GM06990 (cell line): ENCODE measurements around the gene CD2.

Experiments used
- DNase-seq: peaks from one replicate; pipeline ENCODE4 v3.0.0-alpha.2; 2011; ENCODE audit not compliant: insufficient read length; ENCODE audit errors: extremely low read depth
- H3K27me3 ChIP-seq: replicated peaks from 2 replicates; pipeline ENCODE4 v1.6.0; 2011; ENCODE audit warnings: low read length; ENCODE audit not compliant: control insufficient read depth, insufficient read depth
- H3K36me3 ChIP-seq: 2 replicates; pipeline ENCODE4 v1.5.1; 2011; ENCODE audit warnings: low read length; ENCODE audit not compliant: control insufficient read depth, insufficient read depth
- H3K4me3 ChIP-seq: replicated peaks from 2 replicates; pipeline ENCODE4 v1.5.1; 2011; ENCODE audit warnings: low read depth, mild to moderate bottlenecking, control low read depth, low read length
- CTCF ChIP-seq: IDR thresholded peaks from 2 replicates; pipeline ENCODE4 v1.5.1; 2011; ENCODE audit warnings: low read length, control low read depth, mild to moderate bottlenecking, inconsistent platforms; ENCODE audit not compliant: insufficient read depth, poor library complexity, severe bottlenecking

The CD2 gene

GRCh38 chr1:116763116-116763786, 9.0 kb downstream of the CD2 start:
- TF ChIP-seq CTCF, result no peak
- H3K4me3 ChIP-seq, result no peak overlapping the region
- no peak for DNase-seq

GRCh38 chr1:116763787-116764465, 9.7 kb downstream of the CD2 start:
- no peak overlapping the region for H3K4me3 ChIP-seq
- DNase-seq, result no peak
- peak; percentile 34 for TF ChIP-seq CTCF
- no peaks in the 10 kb centered on the region for H3K27me3 ChIP-seq
- no peaks in the 10 kb centered on the region for H3K36me3 ChIP-seq

More at GRCh38 chr1:116763116-116763786, 9.0 kb downstream of the CD2 start:
- Histone ChIP-seq H3K36me3 (no peaks in the 10 kb centered on the region), H3K27me3 (no peaks in the 10 kb centered on the region)

- no peak for DNase-seq
These were observed 10.3 kb downstream of the CD2 start for GRCh38 chr1:116764466-116764898.

GRCh38 chr1:116764906-116765862, 11.0 kb downstream of the CD2 start:
- H3K36me3 ChIP-seq, result no peaks in the 10 kb centered on the region
- TF ChIP-seq CTCF, result no peak
- no peak for DNase-seq
- no peaks in the 10 kb centered on the region for H3K27me3 ChIP-seq
- no peak overlapping the region for H3K4me3 ChIP-seq

More at GRCh38 chr1:116764466-116764898, 10.3 kb downstream of the CD2 start:
- H3K27me3 ChIP-seq, result no peaks in the 10 kb centered on the region
- no peak overlapping the region for H3K4me3 ChIP-seq
- no peak for TF ChIP-seq CTCF
- H3K36me3 ChIP-seq, result no peaks in the 10 kb centered on the region

GRCh38 chr1:116765962-116766361, 11.7 kb downstream of the CD2 start:
- Histone ChIP-seq H3K36me3 (no peaks in the 10 kb centered on the region), H3K4me3 (no peak overlapping the region), H3K27me3 (no peaks in the 10 kb centered on the region)
- no peak for DNase-seq
- TF ChIP-seq CTCF, result no peak
